Osteocyte (in vitro differentiated cells): ENCODE measurements around the gene CYB5A. TPM values are rescaled to one million over a fixed set of nuclear protein-coding genes. Genes with fewer than 3 reads are reported as not detected.

Experiments
- DNase-seq: peaks from one replicate; pipeline ENCODE4 v3.0.0; 2021; ENCODE audit warnings: mixed read lengths; ENCODE audit not compliant: unreplicated experiment; ENCODE audit errors: extremely low spot score
- H3K27ac Mint-ChIP-seq: one replicate; pipeline ENCODE4 v1.8.0; 2021; ENCODE audit warnings: mild to moderate bottlenecking, mixed read lengths; ENCODE audit not compliant: unreplicated experiment
- H3K27me3 Mint-ChIP-seq: one replicate; pipeline ENCODE4 v1.8.0; 2021; ENCODE audit warnings: mixed read lengths; ENCODE audit not compliant: unreplicated experiment
- H3K36me3 Mint-ChIP-seq: one replicate; pipeline ENCODE4 v1.8.0; 2021; ENCODE audit warnings: mixed read lengths; ENCODE audit not compliant: unreplicated experiment
- H3K4me1 Mint-ChIP-seq: one replicate; pipeline ENCODE4 v1.8.0; 2021; ENCODE audit warnings: mixed read lengths; ENCODE audit not compliant: unreplicated experiment
- H3K4me3 Mint-ChIP-seq: one replicate; pipeline ENCODE4 v1.8.0; 2021; ENCODE audit warnings: mild to moderate bottlenecking, moderate library complexity, mixed read lengths; ENCODE audit not compliant: unreplicated experiment
- H3K9me3 Mint-ChIP-seq: one replicate; pipeline ENCODE4 v1.8.0; 2021; ENCODE audit warnings: mixed read lengths; ENCODE audit not compliant: unreplicated experiment
- CTCF ChIP-seq: fragments of 200-600 bp; sonication (generic); IDR thresholded peaks from 2 replicates; pipeline ENCODE4 v1.5.0; 2021; ENCODE audit warnings: antibody characterized with exemption, mild to moderate bottlenecking, moderate library complexity
- total RNA-seq: library from RNA; stranded (reverse); gene quantifications from 2 replicates; pipeline ENCODE4 v1.2.1, GENCODE V29; 2021

Gene CYB5A
- total RNA-seq, 1 donor from 2014 or later, result 28.2 TPM

- Mint-ChIP-seq H3K4me1 (no peaks in the 10 kb centered on the region), H3K36me3 (no peaks in the 10 kb centered on the region), H3K27me3 (no peaks in the 10 kb centered on the region), H3K27ac (no peak overlapping the region), H3K9me3 (no peaks in the 10 kb centered on the region), H3K4me3 (no peak overlapping the region)
- TF ChIP-seq CTCF, result no peak
- no peak for DNase-seq
These were observed 18.4 kb downstream of the CYB5A start for GRCh38 chr18:74273394-74273793.

- Mint-ChIP-seq H3K27ac (no peak overlapping the region), H3K27me3 (no peaks in the 10 kb centered on the region), H3K9me3 (no peaks in the 10 kb centered on the region), H3K4me1 (no peaks in the 10 kb centered on the region), H3K4me3 (no peak overlapping the region), H3K36me3 (no peaks in the 10 kb centered on the region)
- no peak for TF ChIP-seq CTCF
- no peak for DNase-seq
These were observed 20.1 kb downstream of the CYB5A start for GRCh38 chr18:74271635-74272034.

GRCh38 chr18:74268933-74269620 is 22.7 kb downstream of the CYB5A start:
- TF ChIP-seq CTCF, result no peak
- Mint-ChIP-seq H3K9me3 (no peaks in the 10 kb centered on the region), H3K27me3 (no peaks in the 10 kb centered on the region), H3K4me1 (no peaks in the 10 kb centered on the region), H3K4me3 (no peak overlapping the region), H3K27ac (no peak overlapping the region), H3K36me3 (no peaks in the 10 kb centered on the region)
- no peak for DNase-seq

GRCh38 chr18:74268175-74268574 is 23.6 kb downstream of the CYB5A start:
- Mint-ChIP-seq H3K36me3 (peaks cover 2% of the 10 kb centered on the region), H3K27ac (no peak overlapping the region)

GRCh38 chr18:74266161-74266560 is 25.6 kb downstream of the CYB5A start:
- H3K4me1 Mint-ChIP-seq, result no peaks in the 10 kb centered on the region
- H3K27me3 Mint-ChIP-seq, result no peaks in the 10 kb centered on the region
- DNase-seq, result no peak
- H3K4me3 Mint-ChIP-seq, result no peak overlapping the region
- H3K36me3 Mint-ChIP-seq, result peaks cover 2% of the 10 kb centered on the region
- TF ChIP-seq CTCF, result no peak
- H3K27ac Mint-ChIP-seq, result no peak overlapping the region
- no peaks in the 10 kb centered on the region for H3K9me3 Mint-ChIP-seq

More at GRCh38 chr18:74268175-74268574, 23.6 kb downstream of the CYB5A start:
- H3K27me3 Mint-ChIP-seq, result no peaks in the 10 kb centered on the region
- no peak for TF ChIP-seq CTCF
- no peak for DNase-seq
- H3K9me3 Mint-ChIP-seq, result no peaks in the 10 kb centered on the region
- H3K4me3 Mint-ChIP-seq, result no peak overlapping the region
- H3K4me1 Mint-ChIP-seq, result no peaks in the 10 kb centered on the region
